GM12878 (cell line): Measurements from ENCODE around the gene ZDHHC19. TPM values are rescaled to one million over a fixed set of nuclear protein-coding genes. Genes with fewer than 3 reads are reported as not detected.
A peak's percentile ranks its signal among the peaks of the same experiment; 100 is the strongest.

Source experiments
- BHLHE40 ChIP-seq, 2 experiments: fragments of 450-650 bp in 1 of 2; IDR thresholded peaks; 2 replicates each; pipeline ENCODE4 v1.6.1; 2011 to 2017; ENCODE audit warnings: low read depth in 2 of 2, borderline replicate concordance in 1 of 2, improper control_type of control experiment in 1 of 2, low read length in 1 of 2, mild to moderate bottlenecking in 1 of 2
- CHD4 ChIP-seq: fragments of 200-600 bp; sonication (generic); IDR thresholded peaks from 2 replicates; pipeline ENCODE4 v1.6.1; 2016; ENCODE audit warnings: mild to moderate bottlenecking
- EP300 ChIP-seq, 2 experiments: fragments of 150-350 bp in 1 of 2; IDR thresholded peaks; 2 replicates each; pipeline ENCODE4 v1.6.1; 2011 to 2012; ENCODE audit warnings: low read depth in 2 of 2, low read length in 2 of 2, borderline replicate concordance in 1 of 2, improper control_type of control experiment in 1 of 2, inconsistent platforms in 1 of 2; ENCODE audit not compliant: control insufficient read depth in 1 of 2
- HCFC1 ChIP-seq: fragments of 150-350 bp; IDR thresholded peaks from 2 replicates; pipeline ENCODE4 v1.6.1; 2014; ENCODE audit warnings: low read length
- IKZF1 ChIP-seq: fragments of 450-650 bp; conservative IDR thresholded peaks from 2 replicates; pipeline ENCODE4 v1.6.1; 2017; ENCODE audit warnings: antibody characterized with exemption, mild to moderate bottlenecking
- MEF2A ChIP-seq: IDR thresholded peaks from 2 replicates; pipeline ENCODE4 v1.6.1; 2011; ENCODE audit warnings: low read depth, mild to moderate bottlenecking, low read length, moderate library complexity; ENCODE audit not compliant: insufficient read depth
- MYB ChIP-seq: fragments of 150-350 bp; IDR thresholded peaks from 2 replicates; pipeline ENCODE4 v1.6.1; 2014; ENCODE audit warnings: mild to moderate bottlenecking, low read depth, low read length, borderline replicate concordance
- NFIC ChIP-seq: IDR thresholded peaks from 2 replicates; pipeline ENCODE4 v1.6.1; 2012; ENCODE audit warnings: low read depth, mild to moderate bottlenecking, inconsistent platforms, low read length, moderate library complexity
- NFYB ChIP-seq: IDR thresholded peaks from 2 replicates; pipeline ENCODE4 v1.6.1; 2011; ENCODE audit warnings: low read depth, mild to moderate bottlenecking, low read length, improper control_type of control experiment, moderate library complexity; ENCODE audit not compliant: insufficient read depth
- SRF ChIP-seq, 2 experiments: IDR thresholded peaks; 2 replicates each; pipeline ENCODE4 v1.6.1; 2011; ENCODE audit warnings: low read depth in 2 of 2, low read length in 2 of 2, mild to moderate bottlenecking in 1 of 2, moderate library complexity in 1 of 2
- TCF12 ChIP-seq: IDR thresholded peaks from 2 replicates; pipeline ENCODE4 v1.6.1; 2011; ENCODE audit warnings: low read depth, mild to moderate bottlenecking, low read length
- ZNF217 ChIP-seq: fragments of 450-650 bp; IDR thresholded peaks from 2 replicates; pipeline ENCODE4 v1.6.1; 2017; ENCODE audit warnings: antibody characterized with exemption, mild to moderate bottlenecking
- ZNF274 ChIP-seq: IDR thresholded peaks from one replicate; pipeline ENCODE4 v1.8.0; 2011; ENCODE audit not compliant: insufficient read length, insufficient read depth
- ZNF384 ChIP-seq: IDR thresholded peaks from 2 replicates; pipeline ENCODE4 v1.6.1; 2012; ENCODE audit warnings: low read depth, mild to moderate bottlenecking, low read length, improper control_type of control experiment, borderline replicate concordance
- ZZZ3 ChIP-seq: IDR thresholded peaks from 2 replicates; pipeline ENCODE4 v1.6.1; 2011; ENCODE audit warnings: low read depth; ENCODE audit not compliant: control insufficient read depth, insufficient read length
- polyA plus RNA-seq, 11 experiments: library from polyadenylated mRNA; depleted of rRNA in 4 of 11; unstranded in 6 of 11; stranded (reverse) in 5 of 11; fragments of >200 nt; fragmentation: Nextera tagmentation in 4 of 11; fragmentation: Illumina TruSeq in 1 of 11; extraction: Ambion mirVana in 4 of 11; extraction: Trizol in 1 of 11; gene quantifications; 1 replicate in 1 of 11; 2 replicates in 10 of 11; pipeline versions ENCODE4 v1.2.1 to v1.2.3, GENCODE V29; 2011 to 2016; ENCODE audit warnings: inconsistent platforms in 2 of 11, missing spikeins in 2 of 11, low read depth in 1 of 11
- total RNA-seq, 4 experiments: library from RNA; depleted of rRNA in 3 of 4; stranded (reverse); fragments of >200 nt in 3 of 4; fragmentation: Illumina TruSeq in 1 of 4; extraction: Trizol in 1 of 4; gene quantifications; 2 replicates each; pipeline versions ENCODE4 v1.2.1 to v1.2.3, GENCODE V29; 2013 to 2021
- TF ChIP-seq, protein P1 (sequence below): fragments of 450-650 bp; formaldehyde crosslinking; IDR thresholded peaks from 2 replicates; pipeline ENCODE4 v1.4.0; 2022; ENCODE audit warnings: mild to moderate bottlenecking, moderate library complexity
- TF ChIP-seq, protein P2 (sequence below): fragments of 450-650 bp; IDR thresholded peaks from 2 replicates; pipeline ENCODE4 v1.6.1; 2018; ENCODE audit warnings: borderline replicate concordance, mild to moderate bottlenecking; ENCODE audit not compliant: partially characterized antibody
- TF ChIP-seq, protein P3 (sequence below): IDR thresholded peaks from 2 replicates; pipeline ENCODE4 v1.6.1; 2011; ENCODE audit warnings: low read depth, low read length, improper control_type of control experiment, borderline replicate concordance
- TF ChIP-seq, protein P4 (sequence below): fragments of 450-650 bp; formaldehyde crosslinking; IDR thresholded peaks from 2 replicates; pipeline ENCODE4 v1.5.0; 2022; ENCODE audit warnings: mild to moderate bottlenecking, missing genetic modification characterization

Gene ZDHHC19
- total and polyA plus RNA-seq, 10 of the 15 experiments (the other 5 are each of a cell fraction or from before 2014, with no cell fraction given), result 0.26 TPM; not detected in 9

DNA sequence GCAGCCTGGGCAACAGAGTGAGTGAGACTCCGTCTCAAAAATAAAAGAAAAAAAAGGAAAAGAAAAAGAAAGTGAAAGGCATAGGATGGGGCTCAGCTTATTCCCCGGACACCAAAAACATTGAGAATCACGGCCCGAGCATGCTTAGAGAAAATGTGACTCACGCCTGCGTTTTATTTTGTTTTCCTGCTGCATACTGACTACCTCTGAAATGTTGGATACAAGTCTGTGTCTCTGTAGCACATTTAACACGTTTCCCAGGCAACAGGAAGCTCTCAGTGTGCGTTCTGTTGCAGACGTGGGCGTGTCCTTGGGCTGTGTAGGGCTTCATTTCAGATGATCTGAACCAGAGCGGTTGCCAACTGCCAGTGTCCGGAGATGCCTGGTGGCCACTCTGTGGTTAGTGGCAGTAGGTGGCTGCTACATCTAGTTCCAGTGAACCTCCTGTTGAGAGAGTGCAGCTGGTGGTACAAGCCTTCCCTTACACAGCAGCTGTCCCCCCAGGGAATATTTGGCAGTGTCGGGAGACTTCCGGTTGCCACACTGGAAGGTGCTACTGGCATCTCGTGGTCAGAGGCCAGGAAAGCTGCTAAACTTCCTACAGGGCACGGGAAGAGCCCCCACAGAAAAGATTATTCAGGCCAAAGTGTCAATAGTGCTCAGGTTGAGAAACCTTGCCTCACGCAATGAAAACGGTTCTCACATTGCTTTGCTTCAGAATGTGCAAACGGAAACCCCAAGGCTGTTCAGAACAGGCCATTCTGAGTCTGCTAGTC, 8.2 kb upstream of the ZDHHC19 start (continued):
- TF ChIP-seq, protein P1, sequence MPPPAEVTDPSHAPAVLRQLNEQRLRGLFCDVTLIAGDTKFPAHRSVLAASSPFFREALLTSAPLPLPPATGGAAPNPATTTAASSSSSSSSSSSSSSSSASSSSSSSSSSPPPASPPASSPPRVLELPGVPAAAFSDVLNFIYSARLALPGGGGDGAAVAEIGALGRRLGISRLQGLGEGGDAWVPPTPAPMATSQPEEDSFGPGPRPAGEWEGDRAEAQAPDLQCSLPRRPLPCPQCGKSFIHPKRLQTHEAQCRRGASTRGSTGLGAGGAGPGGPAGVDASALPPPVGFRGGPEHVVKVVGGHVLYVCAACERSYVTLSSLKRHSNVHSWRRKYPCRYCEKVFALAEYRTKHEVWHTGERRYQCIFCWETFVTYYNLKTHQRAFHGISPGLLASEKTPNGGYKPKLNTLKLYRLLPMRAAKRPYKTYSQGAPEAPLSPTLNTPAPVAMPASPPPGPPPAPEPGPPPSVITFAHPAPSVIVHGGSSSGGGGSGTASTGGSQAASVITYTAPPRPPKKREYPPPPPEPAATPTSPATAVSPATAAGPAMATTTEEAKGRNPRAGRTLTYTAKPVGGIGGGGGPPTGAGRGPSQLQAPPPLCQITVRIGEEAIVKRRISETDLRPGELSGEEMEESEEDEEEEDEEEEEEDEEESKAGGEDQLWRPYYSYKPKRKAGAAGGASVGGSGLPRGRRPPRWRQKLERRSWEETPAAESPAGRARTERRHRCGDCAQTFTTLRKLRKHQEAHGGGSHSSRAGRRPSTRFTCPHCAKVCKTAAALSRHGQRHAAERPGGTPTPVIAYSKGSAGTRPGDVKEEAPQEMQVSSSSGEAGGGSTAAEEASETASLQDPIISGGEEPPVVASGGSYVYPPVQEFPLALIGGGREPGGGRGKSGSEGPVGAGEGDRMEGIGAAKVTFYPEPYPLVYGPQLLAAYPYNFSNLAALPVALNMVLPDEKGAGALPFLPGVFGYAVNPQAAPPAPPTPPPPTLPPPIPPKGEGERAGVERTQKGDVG (CRISPR knock-in tag), result no peak
- no peak for TF ChIP-seq NFYB
- no peak for TF ChIP-seq EP300 (IDR thresholded peaks at IDR 0.05; ENCODE audit: borderline replicate concordance in 1 of 2, control insufficient read depth in 1 of 2, low read depth in 2 of 2, low read length in 2 of 2)
- TF ChIP-seq IKZF1, result peak; percentile 65
- TF ChIP-seq ZNF384, result no peak
- no peak for TF ChIP-seq MEF2A
- TF ChIP-seq BHLHE40 (IDR thresholded peaks at IDR 0.05; ENCODE audit: borderline replicate concordance in 1 of 2, low read depth in 2 of 2, low read length in 1 of 2), result peak in 1 of 2 experiments; percentile 40; a peak in 2 of 4 replicates
- no peak for TF ChIP-seq ZZZ3
- no peak for TF ChIP-seq CHD4
- TF ChIP-seq TCF12, result peak; percentile 55; the same call in 1 of the 2 replicates
- no peak for TF ChIP-seq NFIC
- TF ChIP-seq, protein P2, sequence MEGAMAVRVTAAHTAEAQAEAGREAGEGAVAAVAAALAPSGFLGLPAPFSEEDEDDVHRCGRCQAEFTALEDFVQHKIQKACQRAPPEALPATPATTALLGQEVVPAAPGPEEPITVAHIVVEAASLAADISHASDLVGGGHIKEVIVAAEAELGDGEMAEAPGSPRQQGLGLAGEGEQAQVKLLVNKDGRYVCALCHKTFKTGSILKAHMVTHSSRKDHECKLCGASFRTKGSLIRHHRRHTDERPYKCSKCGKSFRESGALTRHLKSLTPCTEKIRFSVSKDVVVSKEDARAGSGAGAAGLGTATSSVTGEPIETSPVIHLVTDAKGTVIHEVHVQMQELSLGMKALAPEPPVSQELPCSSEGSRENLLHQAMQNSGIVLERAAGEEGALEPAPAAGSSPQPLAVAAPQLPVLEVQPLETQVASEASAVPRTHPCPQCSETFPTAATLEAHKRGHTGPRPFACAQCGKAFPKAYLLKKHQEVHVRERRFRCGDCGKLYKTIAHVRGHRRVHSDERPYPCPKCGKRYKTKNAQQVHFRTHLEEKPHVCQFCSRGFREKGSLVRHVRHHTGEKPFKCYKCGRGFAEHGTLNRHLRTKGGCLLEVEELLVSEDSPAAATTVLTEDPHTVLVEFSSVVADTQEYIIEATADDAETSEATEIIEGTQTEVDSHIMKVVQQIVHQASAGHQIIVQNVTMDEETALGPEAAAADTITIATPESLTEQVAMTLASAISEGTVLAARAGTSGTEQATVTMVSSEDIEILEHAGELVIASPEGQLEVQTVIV, result no peak
- TF ChIP-seq, protein P3, sequence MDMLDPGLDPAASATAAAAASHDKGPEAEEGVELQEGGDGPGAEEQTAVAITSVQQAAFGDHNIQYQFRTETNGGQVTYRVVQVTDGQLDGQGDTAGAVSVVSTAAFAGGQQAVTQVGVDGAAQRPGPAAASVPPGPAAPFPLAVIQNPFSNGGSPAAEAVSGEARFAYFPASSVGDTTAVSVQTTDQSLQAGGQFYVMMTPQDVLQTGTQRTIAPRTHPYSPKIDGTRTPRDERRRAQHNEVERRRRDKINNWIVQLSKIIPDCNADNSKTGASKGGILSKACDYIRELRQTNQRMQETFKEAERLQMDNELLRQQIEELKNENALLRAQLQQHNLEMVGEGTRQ, result no peak
- TF ChIP-seq SRF (IDR thresholded peaks at IDR 0.05; ENCODE audit: low read depth in 2 of 2, low read length in 2 of 2), result no peak
- no peak for TF ChIP-seq ZNF274
- no peak for TF ChIP-seq MYB
- TF ChIP-seq, protein P4, sequence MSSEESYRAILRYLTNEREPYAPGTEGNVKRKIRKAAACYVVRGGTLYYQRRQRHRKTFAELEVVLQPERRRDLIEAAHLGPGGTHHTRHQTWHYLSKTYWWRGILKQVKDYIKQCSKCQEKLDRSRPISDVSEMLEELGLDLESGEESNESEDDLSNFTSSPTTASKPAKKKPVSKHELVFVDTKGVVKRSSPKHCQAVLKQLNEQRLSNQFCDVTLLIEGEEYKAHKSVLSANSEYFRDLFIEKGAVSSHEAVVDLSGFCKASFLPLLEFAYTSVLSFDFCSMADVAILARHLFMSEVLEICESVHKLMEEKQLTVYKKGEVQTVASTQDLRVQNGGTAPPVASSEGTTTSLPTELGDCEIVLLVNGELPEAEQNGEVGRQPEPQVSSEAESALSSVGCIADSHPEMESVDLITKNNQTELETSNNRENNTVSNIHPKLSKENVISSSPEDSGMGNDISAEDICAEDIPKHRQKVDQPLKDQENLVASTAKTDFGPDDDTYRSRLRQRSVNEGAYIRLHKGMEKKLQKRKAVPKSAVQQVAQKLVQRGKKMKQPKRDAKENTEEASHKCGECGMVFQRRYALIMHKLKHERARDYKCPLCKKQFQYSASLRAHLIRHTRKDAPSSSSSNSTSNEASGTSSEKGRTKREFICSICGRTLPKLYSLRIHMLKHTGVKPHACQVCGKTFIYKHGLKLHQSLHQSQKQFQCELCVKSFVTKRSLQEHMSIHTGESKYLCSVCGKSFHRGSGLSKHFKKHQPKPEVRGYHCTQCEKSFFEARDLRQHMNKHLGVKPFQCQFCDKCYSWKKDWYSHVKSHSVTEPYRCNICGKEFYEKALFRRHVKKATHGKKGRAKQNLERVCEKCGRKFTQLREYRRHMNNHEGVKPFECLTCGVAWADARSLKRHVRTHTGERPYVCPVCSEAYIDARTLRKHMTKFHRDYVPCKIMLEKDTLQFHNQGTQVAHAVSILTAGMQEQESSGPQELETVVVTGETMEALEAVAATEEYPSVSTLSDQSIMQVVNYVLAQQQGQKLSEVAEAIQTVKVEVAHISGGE (CRISPR knock-in tag), result no peak
- TF ChIP-seq ZNF217, result no peak
- no peak for TF ChIP-seq HCFC1
